HG03575 (cell line): ENCODE results near the gene NAV1.
"Not testable (repeated sequence)": the region's sequence is repeated elsewhere in the genome, so short reads cannot be mapped to it uniquely, and the experiment has no call there.

Experiments used
- ATAC-seq: cut with Tn5 transposase; IDR thresholded peaks from one replicate; pipeline ENCODE4 v1.9.1; 2021; ENCODE audit not compliant: unreplicated experiment, insufficient number of reproducible peaks, low FRiP score; ENCODE audit errors: extremely low read depth

The NAV1 gene

DNA sequence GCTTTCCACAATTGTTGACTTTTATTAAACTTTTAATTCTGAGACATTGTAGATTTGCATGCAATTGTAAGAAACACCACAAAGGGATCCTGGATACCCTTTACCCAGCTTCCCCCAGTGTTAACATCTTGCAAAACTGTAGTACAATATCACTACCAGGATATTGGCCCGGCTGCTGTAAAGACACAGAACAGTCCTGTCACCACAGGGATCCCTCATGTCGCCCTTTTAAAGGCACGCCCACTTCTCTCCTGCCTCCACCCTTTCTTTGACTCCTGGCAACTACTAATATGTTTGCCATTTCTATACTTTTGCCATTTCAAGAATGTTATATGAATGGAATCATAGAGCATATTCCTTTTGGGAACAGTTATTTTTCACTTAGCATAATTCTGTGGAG lies 37.0 kb downstream of the NAV1 start:
- ATAC-seq, result no peak

DNA sequence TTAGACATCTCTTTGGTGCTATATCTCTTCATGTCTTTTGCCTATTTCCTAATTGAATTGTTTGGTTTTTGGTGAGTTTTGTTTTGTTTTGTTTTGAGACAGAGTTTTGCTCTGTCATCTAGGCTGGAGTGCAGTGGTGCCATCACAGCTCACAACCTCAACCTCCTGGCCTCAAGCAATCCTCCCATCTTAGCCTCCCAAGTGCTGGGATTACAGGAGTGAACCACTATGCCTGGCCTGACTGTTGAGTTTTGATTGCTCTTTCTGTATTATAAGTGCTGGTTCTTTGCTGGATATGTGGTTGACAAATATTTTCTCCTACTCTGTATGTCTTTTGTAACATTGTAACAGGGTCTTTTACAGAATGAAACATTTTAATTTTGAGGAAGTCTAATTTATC lies 38.0 kb downstream of the NAV1 start:
- no peak for ATAC-seq

DNA sequence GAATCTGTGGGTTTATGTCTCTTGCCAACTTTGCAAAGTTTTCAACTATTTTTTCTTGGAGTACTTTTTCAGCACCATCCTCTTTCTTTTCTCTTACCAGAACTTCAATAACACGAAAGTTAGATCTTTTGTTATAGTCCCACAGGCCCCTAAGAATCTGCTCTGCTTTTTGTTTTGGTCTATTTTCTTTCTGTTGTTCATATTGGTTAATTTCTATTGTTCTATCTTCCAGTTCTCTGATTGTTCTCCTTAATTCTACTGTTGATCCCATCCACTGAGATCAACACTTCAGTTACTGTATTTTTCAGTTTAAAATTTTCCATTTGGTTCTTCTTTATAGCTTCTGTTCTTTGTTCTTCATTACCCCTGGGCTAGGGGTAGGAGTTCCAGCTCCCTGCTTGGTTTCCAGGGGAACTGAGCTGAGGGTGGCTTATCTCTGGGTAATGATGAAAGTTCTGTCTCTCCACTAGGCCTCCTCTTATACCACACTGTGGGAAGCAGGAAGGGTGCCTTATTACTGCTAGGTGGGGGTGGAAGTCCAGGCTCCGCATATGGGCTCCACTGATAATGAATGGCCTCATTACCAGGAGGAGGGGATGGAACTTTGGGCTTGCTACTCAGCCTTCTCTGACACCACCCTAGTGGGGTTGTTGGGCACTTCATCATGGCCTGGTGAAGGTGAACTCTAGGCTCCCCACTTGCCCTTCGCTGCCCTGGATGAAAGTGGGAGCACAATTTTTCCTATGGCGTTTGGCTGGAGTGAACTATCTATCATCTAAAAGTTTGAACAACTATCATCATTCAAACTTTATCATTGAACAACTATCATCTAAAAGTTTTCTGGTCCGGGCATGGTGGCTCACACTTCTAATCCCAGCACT lies 39.3 kb downstream of the NAV1 start:
- ATAC-seq, result no peak

DNA sequence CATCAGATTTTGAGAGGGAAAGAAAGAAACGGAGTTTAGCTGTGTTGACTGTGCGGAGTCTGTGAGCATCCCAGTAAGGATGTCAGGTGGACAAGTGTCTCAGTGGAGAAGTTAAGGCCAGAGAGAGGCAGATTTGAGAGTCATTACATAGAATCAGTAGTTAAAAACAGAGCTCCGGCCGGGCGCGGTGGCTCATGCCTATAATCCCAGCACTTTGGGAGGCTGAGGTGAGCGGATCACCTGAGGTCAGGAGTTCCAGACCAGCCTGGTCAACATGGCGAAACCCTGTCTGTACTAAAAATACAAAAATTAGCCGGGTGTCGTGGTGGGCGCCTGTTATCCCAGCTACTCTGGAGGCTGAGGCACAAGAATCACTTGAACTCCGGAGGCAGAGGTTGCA lies 42.4 kb downstream of the NAV1 start:
- ATAC-seq, result not testable (repeated sequence)

DNA sequence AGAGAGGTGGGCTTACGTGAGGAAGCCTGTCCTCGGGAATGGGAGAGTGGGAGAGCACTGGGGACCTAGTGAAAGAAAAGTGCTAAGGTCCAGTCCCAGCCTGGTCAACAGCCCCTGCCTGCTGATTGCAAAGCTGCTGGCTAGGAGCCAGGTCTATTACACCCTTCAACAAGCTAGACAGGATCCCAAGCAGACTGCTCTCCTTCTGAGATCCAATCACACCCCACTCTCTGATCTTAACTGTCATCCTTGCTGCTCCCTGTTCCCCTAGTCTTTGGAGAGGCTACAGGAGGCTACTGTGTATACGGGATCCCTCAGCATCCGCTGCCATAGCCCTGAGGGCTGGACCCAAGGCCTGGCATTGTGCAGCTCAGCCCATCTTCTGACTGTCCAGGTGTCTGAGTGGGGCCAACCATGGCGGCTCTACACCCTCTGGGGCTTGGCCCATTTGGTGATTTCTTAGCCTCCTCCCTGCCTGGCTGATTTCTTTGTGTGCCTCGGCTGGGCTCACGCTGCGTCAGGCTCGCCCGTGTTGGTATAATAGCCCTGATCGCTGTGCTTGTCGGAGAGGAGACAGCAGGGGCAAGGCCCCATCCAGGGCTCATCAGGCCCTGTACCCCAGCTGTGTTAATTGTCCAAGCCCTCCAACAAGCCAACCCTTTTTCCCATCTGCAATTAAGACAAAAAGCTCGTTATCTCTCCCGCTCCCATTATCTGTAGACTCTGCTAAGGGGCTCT lies 43.9 kb downstream of the NAV1 start:
- no peak for ATAC-seq

DNA sequence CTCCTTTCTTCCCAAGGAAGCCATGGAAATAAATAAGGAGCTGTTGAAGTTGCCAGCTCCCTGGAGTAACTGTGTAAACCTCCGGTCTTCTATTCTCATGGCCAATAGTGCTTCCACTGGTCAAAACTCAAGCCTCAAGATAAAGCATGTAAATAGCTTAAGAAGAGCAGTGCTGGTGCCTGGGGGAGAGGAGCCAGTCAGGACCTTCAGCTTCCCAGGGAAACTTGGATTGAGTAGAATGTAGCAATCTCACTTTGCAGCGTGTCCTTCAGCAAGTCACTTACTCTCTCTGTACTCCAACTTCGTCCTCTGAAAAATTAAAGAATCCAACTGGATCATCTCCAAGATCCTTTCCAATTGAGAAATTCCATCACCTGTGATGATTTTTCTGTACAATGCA lies 44.7 kb downstream of the NAV1 start:
- no peak for ATAC-seq

DNA sequence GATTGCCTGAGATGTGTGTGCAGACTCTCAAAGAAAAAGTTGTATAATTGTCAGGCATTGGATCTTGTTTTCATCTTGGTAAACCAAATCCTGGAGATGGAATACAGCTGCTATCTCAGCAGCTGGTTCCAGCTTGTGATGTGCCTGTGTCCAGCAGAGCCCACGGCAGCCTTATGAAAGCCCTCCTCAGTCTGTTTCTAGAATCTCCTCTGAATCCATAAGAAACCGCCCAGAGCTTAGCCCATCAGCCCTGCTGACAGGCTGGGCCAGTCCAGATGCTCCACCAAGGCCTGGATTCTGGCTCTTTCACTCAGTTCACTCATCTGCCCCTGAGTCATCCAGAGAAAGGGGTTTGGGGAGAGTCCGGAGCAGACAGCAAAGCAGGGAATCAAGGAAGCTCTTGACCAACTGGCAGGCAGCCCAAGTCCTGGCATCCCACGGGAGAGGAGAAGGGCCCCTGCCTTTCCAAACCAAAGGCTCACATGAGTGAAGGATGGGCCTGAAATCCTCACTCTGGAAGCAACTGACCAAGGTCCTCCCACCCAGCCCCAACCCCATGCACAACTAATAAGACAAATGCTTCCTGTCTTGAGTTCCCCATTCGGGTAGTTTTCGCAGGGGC lies 45.7 kb downstream of the NAV1 start:
- ATAC-seq, result no peak

DNA sequence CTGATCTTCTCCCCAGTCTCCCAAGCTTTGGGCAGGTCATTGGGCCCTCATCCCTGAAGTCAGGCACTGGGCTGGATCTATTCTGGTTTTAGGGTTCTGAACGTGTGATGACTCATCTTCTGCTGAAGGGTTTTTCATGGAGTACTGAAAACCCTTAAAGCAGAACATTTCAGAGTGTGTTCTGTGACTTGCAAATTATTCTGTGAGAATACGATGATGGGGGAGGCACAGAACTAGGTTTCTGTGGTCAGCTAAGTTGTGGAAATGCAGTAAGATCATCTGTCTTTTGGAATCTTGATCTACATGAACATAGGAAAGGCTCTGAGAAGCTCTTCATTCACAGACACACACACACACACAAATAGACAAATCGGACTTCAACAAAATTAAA lies 46.2 kb downstream of the NAV1 start:
- ATAC-seq, result no peak

DNA sequence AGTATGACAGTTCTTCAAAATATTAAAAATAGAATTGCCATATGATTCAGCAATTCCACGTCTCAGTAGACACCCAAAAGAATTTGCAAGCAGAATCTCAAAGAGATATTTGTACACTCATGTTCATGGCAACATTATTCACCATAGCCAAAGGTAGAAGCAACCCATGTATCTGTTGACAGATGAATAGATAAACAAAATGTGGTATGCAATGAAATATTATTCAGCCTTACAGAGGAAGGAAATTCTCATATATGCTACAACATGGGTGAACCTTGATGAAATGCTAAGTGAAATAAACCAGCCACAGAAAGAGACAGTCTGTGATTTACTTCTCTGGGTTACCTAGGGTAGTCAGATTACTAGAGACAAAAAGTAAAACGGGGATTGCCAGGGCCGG lies 47.0 kb downstream of the NAV1 start:
- no peak for ATAC-seq

DNA sequence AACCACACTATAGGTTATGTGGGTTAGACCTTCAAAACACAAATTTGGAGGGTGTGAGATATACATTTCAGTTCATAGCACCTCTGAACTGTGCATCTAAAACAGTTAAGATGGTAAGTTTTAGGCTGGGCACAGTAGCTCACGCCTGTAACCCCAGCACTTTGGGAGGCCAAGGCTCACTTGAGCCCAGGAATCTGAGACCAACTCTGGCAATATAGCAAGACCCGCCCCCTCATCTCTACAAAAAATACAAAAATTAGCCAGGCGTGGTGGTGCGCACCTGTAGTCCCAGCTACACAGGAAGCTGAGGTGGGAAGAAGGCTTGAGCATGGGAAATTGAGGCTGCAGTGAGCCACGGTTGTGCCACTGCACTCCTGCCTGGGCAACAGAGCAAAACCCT lies 47.9 kb downstream of the NAV1 start:
- no peak for ATAC-seq

DNA sequence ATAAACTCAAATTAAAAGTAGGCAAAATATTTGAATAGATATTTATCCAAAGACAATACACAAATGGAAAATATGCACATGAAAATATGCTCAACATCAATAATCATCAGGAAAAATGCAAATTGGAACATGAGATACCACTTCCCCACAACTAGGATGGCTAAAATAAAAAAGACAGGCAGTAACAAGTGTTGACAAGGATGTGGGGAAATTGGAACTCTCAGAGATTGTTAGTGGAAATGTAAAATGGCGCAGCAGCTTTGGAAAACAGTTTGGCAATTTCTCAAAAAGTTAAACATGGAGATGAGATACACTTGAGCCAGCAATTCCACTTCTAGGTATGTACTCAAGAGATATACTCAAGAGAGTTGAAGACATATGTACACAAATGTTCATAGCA lies 48.8 kb downstream of the NAV1 start:
- ATAC-seq, result no peak
